HL-60 (cell line): ENCODE results near the gene DHX32.

ENCODE experiments used
- DNase-seq, 2 experiments: peaks; one replicate each; pipeline ENCODE4 v3.0.0-alpha.2; 2010 to 2020; ENCODE audit warnings: low read depth in 1 of 2, low spot score in 1 of 2
- H3K27ac ChIP-seq: fragments of 250-450 bp; sonication (Bioruptor Pico); replicated peaks from 2 replicates; pipeline ENCODE4 v1.5.1; 2020; ENCODE audit warnings: mild to moderate bottlenecking, moderate library complexity
- H3K27me3 ChIP-seq: fragments of 250-450 bp; sonication (Bioruptor Pico); 2 replicates; pipeline ENCODE4 v1.5.1; 2021; ENCODE audit warnings: mild to moderate bottlenecking, moderate library complexity; ENCODE audit not compliant: insufficient read depth, poor library complexity, severe bottlenecking
- H3K4me3 ChIP-seq: replicated peaks from 2 replicates; pipeline ENCODE4 v1.5.1; 2011; ENCODE audit warnings: mild to moderate bottlenecking, control low read depth, low read length; ENCODE audit not compliant: insufficient read depth
- GABPA ChIP-seq: IDR thresholded peaks from 2 replicates; pipeline ENCODE4 v1.6.1; 2012; ENCODE audit warnings: low read depth
- POLR2AphosphoS5 ChIP-seq: IDR thresholded peaks from 2 replicates; pipeline ENCODE4 v1.6.1; 2012; ENCODE audit warnings: low read depth
- REST ChIP-seq: IDR thresholded peaks from 2 replicates; pipeline ENCODE4 v1.6.1; 2012; ENCODE audit warnings: low read depth; ENCODE audit not compliant: insufficient replicate concordance
- SPI1 ChIP-seq: IDR thresholded peaks from 2 replicates; pipeline ENCODE4 v1.6.1; 2012; ENCODE audit warnings: low read depth, mild to moderate bottlenecking, borderline replicate concordance
- TF ChIP-seq, protein P1 (sequence below): IDR thresholded peaks from one replicate; pipeline ENCODE4 v1.5.1; 2011; ENCODE audit warnings: low read length, control low read depth, inconsistent platforms; ENCODE audit not compliant: insufficient read depth

The DHX32 gene

GRCh38 chr10:125843603-125844329 lies 37.3 kb downstream of the DHX32 start:
- DNase-seq = no peak
- H3K27ac ChIP-seq = no peak overlapping the region
- no peak for TF ChIP-seq REST
- TF ChIP-seq, protein P1, sequence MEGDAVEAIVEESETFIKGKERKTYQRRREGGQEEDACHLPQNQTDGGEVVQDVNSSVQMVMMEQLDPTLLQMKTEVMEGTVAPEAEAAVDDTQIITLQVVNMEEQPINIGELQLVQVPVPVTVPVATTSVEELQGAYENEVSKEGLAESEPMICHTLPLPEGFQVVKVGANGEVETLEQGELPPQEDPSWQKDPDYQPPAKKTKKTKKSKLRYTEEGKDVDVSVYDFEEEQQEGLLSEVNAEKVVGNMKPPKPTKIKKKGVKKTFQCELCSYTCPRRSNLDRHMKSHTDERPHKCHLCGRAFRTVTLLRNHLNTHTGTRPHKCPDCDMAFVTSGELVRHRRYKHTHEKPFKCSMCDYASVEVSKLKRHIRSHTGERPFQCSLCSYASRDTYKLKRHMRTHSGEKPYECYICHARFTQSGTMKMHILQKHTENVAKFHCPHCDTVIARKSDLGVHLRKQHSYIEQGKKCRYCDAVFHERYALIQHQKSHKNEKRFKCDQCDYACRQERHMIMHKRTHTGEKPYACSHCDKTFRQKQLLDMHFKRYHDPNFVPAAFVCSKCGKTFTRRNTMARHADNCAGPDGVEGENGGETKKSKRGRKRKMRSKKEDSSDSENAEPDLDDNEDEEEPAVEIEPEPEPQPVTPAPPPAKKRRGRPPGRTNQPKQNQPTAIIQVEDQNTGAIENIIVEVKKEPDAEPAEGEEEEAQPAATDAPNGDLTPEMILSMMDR = no peak
- TF ChIP-seq GABPA = no peak
- no peak for TF ChIP-seq SPI1
- TF ChIP-seq POLR2AphosphoS5 = no peak
- H3K4me3 ChIP-seq = no peak overlapping the region
- H3K27me3 ChIP-seq = no peaks in the 10 kb centered on the region

GRCh38 chr10:125840955-125841354 lies 40.1 kb downstream of the DHX32 start:
- Histone ChIP-seq H3K27me3 (no peaks in the 10 kb centered on the region), H3K4me3 (no peak overlapping the region), H3K27ac (no peak overlapping the region)
- no peak for DNase-seq
- TF ChIP-seq GABPA (no peak), SPI1 (no peak), REST (no peak), POLR2AphosphoS5 (no peak)
- TF ChIP-seq, protein P1 = no peak

GRCh38 chr10:125840406-125840805 lies 40.7 kb downstream of the DHX32 start:
- TF ChIP-seq, protein P1 = no peak
- TF ChIP-seq SPI1 (no peak), REST (no peak), GABPA (no peak), POLR2AphosphoS5 (no peak)

More at GRCh38 chr10:125840406-125840805, 40.7 kb downstream of the DHX32 start:
- DNase-seq = no peak
- Histone ChIP-seq H3K27ac (no peak overlapping the region), H3K27me3 (no peaks in the 10 kb centered on the region), H3K4me3 (no peak overlapping the region)
